NCI-H446 (cell line): Measurements from ENCODE around the gene COL18A1.
"Not testable (repeated sequence)": the region's sequence is repeated elsewhere in the genome, so short reads cannot be mapped to it uniquely, and the experiment has no call there.

ENCODE experiments used
- DNase-seq, 2 experiments: peaks; one replicate each; lab custom pipeline; 2025; lab: John Stamatoyannopoulos, UW

COL18A1 gene

GRCh38 chr21:45494851-45495680, 90.1 kb downstream of the COL18A1 start:
- no peak for DNase-seq

GRCh38 chr21:45496151-45496967, 91.4 kb downstream of the COL18A1 start:
- no peak for DNase-seq

DNA sequence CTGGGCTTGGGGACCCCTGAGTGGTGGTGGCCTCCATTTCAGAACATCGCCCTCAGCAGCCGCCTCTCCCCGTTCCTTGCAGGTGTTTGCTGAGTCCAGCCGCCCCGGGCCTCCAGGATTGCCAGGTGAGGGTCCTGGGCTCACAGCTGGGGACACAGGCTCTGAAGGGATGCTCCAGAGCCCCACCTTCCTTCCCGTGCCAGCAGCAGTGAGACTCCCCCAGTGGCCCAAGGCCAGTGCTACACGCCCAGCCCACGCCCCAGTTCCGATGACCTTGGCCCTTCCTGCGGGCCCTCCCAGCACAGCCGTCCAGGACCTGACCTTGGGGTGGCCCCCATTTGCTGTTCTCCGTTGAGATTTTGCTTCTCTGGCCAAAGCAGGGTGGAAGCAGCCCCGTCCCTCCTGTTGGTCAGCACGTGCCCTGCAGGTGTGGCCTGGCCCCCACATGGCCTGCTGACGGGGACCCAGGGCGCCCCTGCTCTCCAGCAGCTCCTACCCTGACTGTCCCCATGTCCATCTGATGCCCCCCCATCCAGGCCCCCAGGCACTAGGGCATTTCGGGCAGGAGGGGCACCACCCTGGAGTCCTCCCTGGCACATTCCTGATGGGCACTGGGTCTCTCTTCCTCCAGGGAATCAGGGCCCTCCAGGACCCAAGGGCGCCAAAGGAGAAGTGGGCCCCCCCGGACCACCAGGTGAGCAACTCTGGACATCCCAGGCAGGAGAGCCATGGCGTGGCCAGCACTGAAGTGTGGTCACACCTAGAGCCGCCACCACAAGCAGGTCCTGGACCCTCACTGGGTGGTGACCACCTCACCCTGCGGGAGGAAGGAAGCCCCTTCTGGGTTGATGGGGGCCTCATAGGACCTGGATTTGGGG, 92.2 kb downstream of the COL18A1 start:
- DNase-seq, result no peak

- DNase-seq, result no peak
Measured at GRCh38 chr21:45497846-45498645, 93.1 kb downstream of the COL18A1 start.

DNA sequence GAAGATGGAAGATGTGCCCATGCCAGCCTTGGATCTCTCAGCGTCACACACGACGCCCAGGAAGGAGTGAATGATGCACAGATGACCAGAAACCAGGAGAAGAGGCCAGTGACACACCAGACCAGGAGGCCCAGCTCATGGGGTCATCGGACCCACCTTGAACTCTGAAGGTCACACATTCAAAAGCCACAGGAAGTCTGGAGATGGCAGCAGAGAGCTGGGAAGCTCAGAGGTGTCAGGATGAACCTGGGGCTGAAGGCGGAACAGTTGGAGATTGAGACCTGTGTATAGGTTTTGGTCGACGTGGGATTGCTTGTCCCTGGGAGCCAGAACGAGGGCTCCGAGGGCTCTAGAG, 93.7 kb downstream of the COL18A1 start:
- DNase-seq, result no peak

GRCh38 chr21:45499201-45499750, 94.3 kb downstream of the COL18A1 start:
- DNase-seq, result no peak

DNA sequence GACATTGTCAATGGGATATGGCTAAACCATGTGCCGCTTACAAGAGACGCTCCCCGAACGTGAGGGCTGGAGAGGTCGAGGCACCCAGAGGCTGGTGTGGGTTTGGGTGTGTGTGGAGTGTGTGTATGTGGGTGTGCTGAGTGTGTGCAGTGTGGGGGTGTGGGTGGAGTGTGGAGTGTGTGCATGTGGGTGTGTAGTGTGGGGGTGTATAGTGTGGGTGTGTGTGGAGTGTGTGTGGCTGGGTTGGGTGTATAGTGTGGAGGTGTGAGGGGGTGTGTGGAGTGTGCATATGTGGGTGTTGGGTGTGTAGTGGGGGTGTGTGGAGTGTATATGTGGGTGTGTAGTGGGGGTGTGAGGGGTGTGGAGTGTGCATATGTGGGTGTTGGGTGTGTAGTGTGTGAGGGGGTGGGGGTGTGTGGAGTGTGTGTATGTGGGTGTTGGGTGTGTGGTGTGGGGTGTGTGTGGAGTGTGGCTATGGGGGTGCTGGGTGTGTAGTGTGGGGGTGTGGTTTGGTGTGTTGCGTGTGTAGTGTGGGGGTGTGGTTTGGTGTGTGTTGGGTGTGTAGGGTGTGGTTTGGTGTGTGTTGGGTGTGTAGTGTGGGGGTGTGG, 95.1 kb downstream of the COL18A1 start:
- DNase-seq, result no peak

DNA sequence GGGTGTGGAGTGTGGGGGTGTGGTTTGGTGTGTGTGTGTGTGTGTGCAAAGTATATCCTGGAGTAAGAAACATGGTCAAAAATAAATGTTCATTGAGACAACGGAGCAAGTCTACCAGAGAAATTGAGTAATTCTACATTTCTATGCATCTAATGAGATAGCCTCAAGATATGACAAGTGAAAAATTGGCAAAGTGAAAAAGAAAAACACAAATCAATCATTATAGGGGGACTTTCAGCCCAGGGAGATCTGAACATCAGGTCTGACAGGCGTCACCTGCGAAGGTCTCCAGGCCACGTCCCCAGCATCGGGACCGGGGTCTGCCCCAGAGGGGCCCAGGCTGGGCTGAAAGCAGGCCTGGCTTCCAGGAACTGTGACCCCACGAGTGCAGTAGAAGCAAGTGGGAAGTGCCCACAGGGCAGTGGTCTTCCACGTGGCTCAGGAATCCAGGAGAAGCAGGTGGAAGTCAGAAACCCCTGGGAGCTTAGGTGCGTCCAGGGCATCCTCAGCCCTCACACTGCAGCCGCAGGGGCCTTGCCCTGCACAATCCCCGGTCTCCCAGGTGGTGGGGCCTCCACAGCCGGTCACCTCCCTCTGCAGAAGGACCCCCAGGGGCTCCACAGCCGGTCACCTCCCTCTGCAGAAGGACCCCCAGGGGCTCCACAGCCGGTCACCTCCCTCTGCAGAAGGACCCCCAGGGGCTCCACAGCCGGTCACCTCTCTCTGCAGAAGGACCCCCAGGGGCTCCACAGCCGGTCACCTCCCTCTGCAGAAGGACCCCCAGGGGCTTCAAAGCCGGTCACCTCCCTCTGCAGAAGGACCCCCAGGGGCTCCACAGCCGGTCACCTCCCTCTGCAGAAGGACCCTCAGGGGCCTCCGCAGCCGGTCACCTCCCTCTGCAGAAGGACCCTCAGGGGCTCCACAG, 96.4 kb downstream of the COL18A1 start:
- DNase-seq, result not testable (repeated sequence)

DNA sequence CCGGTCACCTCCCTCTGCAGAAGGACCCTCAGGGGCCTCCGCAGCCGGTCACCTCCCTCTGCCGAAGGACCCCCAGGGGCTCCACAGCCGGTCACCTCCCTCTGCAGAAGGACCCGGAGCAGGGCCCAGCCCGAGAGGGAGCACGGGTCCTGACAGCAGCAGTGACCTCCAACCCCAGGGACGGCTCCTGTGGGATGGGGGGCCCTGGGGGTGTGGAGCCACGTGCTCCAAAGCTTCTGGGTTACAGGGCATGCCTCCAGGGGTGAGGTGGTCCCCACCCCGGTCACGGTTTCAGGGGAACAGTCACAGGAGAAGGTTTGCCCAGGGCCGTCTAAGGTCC, 97.0 kb downstream of the COL18A1 start:
- no peak for DNase-seq

GRCh38 chr21:45502600-45502999, 97.6 kb downstream of the COL18A1 start:
- DNase-seq, result no peak

DNA sequence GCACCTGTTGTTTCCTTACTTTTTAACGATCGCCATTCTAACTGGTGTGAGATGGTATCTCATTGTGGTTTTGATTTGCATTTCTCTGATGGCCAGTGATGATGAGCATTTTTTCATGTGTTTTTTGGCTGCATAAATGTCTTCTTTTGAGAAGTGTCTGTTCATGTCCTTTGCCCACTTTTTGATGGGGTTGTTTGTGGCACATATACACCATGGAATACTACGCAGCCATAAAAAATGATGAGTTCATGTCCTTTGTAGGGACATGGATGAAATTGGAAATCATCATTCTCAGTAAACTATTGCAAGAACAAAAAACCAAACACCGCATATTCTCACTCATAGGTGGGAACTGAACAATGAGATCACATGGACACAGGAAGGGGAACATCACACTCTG, 98.3 kb downstream of the COL18A1 start:
- DNase-seq, result not testable (repeated sequence)

DNA sequence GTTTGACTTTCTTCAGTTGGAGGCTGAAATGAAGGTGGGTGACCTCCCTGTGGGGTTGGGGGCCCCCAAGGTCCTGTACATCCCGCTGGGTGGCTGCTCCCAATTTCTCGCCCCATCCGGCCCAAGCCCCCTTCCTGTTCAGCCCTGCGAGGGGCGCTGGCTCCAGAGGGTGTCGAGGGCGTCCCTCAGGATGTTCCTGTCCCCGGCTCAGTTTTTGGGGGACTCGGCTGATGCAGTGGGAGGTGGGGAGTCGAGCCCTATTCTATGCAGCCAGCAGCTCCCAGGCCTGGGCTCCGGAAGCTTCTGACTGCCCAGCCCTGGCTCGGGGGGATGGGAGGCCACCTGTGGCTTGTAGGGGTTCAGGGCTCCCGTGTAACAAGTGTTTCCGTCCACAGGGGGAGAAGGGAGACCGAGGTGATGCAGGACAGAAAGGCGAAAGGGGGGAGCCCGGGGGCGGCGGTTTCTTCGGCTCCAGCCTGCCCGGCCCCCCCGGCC, 99.1 kb downstream of the COL18A1 start:
- DNase-seq, result no peak

- DNase-seq, result no peak
Measured at GRCh38 chr21:45504516-45505415, 99.8 kb downstream of the COL18A1 start.

DNA sequence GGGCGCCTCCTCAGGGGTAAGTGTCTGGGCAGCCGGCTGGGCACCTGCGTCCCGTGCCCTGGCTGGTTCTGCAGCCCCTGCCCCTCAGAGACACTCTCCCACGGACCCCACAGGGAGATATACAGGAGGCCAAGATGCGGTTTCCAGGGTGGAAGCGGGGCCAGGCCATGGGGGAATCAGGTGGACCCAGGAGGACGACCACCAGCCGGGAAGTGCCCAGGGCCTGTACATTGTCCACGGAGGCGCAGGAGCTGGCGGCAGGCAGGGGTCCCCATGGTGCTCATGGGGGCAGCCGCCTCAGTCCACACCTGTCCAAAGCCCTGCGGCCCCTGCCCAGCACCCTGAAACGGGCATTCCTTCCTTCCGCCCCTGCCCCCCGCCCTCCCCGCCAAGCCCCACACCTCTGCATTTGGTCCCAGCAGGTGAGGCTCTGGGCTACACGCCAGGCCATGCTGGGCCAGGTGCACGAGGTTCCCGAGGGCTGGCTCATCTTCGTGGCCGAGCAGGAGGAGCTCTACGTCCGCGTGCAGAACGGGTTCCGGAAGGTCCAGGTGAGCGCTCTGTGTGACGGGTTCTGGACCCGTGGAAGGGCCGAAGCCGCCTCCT, 100.6 kb downstream of the COL18A1 start:
- DNase-seq, result no peak

DNA sequence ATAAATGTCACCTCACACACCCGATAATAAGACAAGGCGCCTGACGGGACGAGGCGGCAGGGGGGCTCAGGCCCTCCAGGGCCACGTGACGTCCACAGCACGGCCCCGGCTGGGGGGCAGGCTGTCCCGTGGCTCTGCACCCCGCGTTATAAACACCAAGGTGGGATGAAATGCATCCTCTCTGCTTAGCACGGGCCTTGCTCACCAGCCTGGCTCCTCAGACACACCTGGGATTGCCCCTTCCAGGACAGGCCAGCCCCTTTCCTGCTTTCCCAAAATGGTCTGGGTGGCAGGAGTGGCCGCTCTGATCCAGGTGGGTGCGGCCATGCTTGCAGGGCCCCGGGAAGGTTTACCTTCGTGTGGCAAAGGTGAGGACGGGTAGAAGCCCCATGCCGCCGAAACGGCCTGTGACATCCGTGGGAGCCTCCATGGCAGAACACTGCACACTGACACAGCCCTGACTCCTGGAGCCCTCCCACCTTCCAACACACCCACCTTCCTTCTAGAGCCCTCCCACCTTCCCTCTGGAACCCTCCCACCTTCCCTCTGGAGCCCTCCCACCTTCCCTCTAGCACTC, 101.4 kb downstream of the COL18A1 start:
- no peak for DNase-seq

DNA sequence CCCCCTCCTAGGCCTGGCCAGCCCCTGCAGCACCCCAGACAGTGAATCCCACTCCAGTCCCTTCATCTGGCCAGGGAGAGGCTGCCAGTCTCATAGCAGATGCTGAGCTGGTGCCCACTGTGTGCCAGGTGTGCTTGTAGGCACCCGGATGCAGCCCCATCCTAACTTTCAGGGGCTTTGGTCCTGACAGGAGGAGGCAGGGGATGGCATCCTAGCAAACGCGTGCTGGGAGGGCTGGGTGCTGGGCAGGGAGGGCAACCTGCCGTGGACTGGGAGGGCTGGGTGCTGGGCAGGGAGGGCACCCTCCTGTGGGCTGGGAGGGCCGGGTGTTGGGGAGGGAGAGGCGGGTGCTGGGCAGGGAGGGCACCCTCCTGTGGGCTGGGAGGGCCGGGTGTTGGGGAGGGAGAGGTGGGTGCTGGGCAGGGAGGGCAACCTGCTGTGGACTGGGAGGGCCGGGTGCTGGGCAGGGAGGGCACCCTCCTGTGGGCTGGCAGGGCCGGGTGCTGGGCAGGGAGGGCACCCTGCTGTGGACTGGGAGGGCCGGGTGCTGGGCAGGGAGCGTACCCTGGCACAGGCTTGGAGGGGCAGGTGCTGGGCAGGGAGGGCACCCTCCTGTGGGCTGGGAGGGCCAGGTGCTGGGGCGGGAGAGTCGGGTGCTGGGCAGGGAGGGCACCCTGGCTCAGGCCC, 102.0 kb downstream of the COL18A1 start:
- no peak for DNase-seq

DNA sequence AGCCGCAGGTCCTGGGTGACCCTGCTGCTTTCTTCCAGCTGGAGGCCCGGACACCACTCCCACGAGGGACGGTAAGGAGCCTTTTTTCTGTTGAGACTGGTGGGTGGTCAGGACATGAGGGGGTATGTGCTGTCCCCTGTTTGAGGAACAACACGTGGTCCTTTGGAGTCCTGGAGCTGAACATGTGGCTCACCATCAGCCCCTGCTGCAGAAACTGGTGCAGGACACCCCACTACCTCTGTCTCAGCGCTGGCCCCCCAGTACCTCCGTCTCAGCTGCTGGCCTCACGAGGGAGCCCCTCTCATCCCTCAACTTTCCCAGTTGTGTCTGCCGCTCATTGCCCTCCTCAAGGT, 102.5 kb downstream of the COL18A1 start:
- no peak for DNase-seq
